ENCODE data around the gene POU2AF1.
A peak's percentile ranks its signal among the peaks of the same experiment; 100 is the strongest.

POU2AF1 gene

DNA sequence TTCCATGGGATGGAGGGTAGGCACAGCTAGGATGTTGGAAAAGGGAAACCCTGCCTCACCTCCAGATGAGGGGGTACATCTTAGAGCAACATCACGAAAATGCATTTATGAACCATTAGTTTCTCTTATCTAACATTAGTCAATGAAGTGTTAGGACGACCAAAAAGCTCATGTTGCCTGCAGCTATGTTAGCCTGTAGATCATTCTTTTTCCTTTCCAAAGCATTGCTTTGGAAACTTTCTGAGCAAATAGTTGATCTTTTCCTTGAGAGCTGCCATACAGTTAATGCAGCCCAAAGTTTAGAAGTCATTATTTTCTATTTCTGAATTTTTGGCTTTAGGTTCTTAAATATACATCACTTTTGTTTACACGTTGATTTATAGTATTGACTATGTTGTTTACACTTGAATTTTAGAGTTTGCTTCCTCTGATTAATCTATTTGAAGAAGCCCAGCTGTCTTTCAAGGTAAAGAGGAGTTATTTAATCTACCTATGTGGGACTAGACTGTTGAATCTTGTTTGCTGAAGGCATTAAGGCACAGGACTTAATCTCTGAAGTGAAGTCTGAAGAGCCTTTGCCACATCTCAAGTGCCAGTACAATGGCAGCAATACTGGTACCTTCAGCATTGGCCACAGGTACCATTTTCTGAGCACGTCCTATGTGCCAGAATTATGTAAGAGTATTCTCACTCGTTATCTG, 69.7 kb downstream of the POU2AF1 start:
- DNase-seq: no peak

- DNase-seq: peak; percentile 99
Measured at GRCh38 chr11:111308140-111308539, 70.9 kb downstream of the POU2AF1 start.

DNA sequence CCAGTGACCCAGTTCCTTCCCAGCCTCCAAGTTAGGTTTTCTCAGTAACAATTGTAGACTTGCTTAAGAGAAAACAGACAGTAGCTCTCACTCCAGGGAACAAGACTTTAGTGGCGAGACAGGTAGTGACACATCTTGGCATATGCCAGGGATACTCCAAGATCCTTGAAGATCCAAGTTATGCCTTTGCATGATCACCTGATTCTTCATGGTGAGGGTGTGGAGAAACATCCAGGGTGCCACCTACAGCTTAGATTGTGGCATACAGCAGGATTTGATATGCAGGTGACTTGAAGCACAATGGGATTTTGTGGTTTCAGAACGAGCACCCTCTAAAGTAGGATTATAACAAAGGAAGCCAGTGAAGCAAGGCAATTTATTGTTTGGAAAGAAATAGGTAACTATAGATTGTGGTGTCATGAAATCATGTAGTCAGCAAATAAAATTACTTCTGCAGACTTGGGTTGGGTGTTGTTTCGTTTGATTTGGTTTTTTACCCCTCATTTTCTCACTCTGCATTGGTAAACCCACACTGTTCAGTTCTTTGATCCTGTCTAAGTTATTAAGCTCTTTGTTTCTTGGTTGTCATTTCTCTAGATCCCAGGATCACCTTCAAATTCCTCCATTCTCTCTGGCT, 71.5 kb downstream of the POU2AF1 start:
- no peak for DNase-seq

GRCh38 chr11:111306321-111306720, 72.8 kb downstream of the POU2AF1 start:
- DNase-seq: no peak

DNA sequence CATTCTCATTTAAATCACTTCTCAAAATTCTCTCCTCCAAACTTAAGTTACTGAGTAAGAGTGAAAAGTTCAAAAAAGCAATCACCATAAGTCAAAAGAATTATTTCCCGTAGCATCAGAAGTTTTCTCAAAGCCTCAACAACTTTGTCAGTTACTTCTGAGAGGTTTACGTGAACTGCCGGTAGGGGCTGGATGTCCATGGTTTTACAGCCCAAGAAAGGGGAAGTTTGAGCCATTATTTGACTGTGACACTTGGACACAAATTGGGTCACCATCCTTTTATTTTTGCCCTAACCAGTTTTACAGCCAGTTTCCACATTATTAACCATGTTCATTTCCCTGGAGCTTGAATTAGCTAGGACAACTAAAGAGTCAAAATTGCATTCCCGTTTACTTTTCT, 73.2 kb downstream of the POU2AF1 start:
- no peak for DNase-seq

DNA sequence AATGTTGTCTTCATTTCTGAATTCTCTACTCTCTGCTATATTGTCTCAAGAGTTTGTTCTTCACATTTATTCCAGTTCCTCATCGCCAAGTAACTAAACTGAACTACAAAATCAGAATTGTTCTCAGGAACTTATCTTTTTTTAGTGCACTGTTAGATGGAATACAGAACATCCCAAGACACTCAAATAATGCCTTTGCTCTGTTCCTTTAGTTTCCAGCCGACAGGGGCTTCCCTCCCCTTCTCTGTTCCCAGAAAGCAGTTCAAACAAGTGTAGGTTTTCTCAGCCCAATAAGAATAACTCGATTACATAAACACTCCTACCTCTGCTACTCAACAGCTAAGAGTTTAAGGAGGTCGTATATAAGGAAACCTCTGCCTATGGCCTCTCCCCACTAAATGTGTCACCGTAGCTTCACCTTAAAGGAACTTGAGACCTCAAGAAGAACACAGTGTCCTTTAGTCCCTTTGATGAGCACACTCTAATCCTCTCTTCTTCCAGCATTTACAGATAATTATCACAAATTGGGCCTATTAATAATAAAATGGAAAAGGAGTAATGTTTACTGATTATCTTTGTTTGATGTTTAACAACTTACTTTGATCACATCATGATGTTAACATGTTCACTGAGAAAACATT, 73.8 kb downstream of the POU2AF1 start:
- DNase-seq: peak; percentile 79

DNA sequence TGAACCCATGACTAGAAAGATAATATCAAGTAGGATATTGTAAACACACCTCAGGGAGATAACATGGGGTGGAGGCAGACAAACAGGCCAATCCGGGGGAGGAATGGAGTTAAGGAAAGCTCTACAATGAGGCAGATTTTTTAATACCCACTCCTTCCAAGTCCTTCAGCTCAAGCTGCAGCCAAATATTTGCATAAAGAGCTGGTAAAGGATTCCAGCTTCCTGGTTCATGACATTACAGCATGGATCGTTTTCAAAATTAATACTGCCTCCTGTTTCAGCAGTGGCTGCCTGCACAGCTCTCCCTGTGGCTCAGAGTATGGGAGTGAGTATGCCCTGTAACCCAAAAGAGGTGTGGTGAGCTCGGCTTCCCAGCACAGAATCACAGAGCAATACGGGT, 75.6 kb downstream of the POU2AF1 start:
- peak; percentile 86 for DNase-seq

- DNase-seq: no peak
Measured at GRCh38 chr11:111302298-111302697, 76.8 kb downstream of the POU2AF1 start.

Measured in NCI-H446 treated with DMSO at 0.1 percent for 48 hours (cell line).